GM19240 (cell line): ENCODE measurements around the gene SRRM1.
"Not testable (repeated sequence)": the region's sequence is repeated elsewhere in the genome, so short reads cannot be mapped to it uniquely, and the experiment has no call there.

Source experiments
- DNase-seq: peaks from one replicate; pipeline ENCODE4 v3.0.0; 2011; ENCODE audit warnings: low spot score; ENCODE audit not compliant: insufficient read length

SRRM1 gene

DNA sequence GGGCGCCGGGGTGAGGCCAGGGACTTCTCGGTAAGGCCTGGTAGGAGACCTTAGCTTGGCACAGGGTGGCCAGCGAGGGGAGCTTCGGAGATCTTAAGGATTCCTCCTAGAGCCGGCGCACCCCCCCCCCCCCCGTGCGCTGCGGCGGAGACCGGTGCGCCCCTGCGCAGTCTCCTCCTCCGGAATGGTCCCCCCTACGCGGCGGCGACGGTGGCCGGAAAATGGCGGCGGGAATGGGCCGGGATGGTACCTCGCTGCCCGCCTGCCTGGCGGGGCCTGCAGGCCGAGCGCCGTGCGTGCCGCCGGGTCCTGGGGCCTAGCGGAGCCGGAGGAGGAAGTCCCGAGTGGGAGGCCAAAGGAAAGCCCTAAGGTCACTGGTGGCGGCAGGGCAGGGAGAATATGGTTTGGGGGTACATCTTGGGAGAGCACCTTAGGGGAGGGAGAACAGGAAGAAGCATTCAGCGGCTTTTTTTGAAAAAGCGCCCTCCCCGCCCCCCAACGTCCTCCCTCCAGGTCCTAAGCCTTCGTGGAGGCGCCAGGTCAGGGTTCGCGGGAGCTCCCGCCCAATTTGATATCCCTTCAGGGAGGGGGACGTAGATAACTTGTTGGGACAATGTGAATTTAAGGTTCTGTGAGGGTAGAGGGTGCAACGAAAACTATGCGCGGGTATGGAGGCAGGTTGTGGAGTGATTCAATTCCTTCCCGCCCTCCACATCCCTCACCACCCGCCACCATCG lies 429 bp downstream of the SRRM1 start:
- peak; percentile 12 for DNase-seq

DNA sequence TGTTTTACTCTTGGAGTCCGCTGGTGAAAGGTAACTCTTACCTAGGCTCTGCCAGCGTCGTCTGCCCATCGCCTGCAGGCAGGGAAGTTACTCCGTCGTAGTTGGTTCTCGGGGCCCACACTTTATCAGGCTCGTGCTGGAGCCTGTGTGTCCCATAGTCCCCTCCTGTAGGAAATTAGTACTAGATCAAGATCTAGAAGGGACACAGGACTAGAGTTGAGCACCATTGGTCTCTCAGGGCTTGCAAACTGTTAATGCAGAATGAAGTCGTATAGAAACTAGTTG lies 940 bp downstream of the SRRM1 start:
- DNase-seq = no peak

DNA sequence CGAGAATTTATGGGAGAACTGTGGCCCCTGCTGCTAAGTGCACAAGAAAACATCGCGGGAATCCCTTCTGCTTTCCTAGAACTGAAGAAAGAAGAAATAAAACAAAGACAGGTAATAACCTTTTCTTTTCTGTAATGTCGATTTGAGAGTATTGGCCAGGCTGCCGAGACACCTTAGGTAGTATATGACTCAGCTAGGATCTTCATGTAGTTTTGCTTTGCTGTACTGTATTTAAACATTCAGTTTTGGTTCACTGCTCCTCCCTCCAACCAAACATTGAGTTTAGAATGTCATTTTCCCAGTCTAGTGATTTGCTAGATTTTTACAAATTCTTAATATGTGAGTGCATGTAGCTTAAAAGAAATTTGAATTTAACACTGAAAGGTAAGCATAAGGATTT lies 5.8 kb downstream of the SRRM1 start:
- DNase-seq = no peak

DNA sequence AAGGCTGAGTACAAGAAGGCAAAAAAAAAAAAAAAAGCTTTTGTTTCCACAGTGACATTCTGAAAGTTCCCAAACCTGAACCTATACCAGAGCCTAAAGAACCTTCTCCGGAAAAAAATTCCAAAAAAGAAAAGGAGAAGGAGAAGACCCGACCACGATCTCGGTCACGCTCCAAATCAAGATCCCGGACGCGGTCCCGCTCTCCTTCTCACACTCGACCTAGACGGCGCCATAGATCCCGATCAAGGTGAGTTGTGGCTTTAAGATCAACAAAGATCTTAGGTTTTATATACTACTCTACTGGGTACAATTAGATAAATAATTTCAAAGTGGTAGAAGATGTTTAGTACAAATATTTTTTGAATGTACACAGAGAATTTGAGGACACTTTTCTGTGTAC lies 9.3 kb downstream of the SRRM1 start:
- no peak for DNase-seq

DNA sequence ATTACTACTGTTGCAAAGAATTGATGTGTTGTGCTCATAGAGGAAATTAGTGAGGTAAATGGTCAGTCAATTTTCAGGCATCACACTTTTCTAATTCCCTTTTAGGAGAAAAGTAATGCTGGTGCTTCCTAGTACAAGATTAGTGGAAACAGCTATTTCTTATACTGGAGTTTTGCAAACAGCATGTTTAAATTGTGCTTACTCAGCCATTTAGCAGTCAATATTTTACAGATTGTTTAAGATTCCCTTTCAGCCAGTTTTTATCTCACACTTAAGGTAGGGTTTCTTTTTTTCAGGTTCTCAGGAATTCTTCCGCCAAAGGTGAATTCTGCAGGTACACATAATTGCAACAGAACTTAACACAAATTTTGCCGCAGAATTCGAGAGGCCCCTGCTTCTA lies 10.9 kb downstream of the SRRM1 start:
- no peak for DNase-seq

DNA sequence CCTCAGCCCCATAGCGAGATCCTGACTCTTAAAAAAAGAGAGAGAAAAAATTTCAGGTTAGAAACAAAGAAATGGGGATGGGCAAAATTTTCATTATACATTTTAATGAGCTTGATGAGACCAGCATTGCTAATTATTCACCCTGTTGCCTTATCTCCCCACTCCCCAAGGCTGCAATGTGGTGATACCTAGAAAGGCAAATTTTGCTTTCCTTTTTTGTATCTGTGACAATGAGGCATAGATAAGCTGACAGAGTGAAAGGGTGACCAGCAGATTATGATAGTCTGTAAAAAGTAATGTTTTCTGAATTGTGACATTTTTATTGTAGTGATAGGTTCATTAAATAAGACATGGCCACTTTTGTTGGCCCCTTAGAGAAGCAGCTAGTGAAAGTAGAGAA lies 12.9 kb downstream of the SRRM1 start:
- DNase-seq = no peak

DNA sequence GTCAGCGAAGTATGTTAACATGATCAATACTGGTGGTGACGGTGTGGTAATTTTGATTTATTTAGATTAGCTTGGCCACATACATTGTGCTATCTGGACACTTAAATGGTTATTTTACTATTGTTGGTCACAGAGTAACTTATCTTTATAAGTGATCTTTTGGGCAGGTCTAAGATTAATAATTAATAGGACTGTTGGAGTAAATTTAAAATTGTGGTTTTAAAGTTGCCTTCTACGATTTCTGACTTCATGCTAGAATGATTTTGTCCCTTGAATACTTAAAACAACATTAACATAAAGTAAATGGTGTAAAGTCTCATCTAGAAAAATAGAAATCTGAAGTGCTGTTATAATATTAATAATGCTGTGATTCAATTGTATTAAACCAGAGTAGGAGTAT lies 14.7 kb downstream of the SRRM1 start:
- DNase-seq = no peak

DNA sequence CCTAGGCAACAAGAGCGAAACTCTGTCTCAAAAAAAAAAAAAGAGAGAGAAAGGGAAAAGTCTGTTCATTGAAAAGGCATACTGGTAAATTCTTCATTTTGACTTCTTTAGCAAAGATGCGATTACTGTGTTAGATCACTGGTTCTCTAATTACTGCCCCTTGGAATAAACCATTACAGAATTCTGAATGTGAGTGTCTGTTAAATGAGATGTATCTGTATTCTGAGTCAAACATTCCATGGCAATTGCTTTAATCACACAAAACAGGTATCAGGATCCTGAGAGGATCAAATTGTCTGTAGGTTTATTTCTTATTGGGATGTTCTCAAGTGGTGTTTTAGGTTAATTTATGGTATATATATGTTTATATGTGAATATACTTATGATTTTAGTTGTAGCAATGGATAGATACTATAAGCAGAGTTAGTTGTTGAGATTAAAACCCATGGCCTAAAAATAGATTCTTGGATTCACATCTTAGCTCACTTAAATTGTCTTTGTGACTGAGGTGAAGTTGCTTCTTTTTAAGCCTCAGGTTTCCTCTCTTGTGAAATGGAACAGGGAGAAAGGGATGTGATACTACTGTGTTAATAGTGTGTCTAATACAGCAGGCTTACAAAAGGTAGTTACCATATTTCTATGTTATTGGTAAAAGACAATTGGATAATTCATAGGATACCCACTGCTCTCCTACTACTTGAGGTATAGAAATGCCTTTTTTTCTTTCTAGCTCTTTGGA lies 16.2 kb downstream of the SRRM1 start:
- no peak for DNase-seq

DNA sequence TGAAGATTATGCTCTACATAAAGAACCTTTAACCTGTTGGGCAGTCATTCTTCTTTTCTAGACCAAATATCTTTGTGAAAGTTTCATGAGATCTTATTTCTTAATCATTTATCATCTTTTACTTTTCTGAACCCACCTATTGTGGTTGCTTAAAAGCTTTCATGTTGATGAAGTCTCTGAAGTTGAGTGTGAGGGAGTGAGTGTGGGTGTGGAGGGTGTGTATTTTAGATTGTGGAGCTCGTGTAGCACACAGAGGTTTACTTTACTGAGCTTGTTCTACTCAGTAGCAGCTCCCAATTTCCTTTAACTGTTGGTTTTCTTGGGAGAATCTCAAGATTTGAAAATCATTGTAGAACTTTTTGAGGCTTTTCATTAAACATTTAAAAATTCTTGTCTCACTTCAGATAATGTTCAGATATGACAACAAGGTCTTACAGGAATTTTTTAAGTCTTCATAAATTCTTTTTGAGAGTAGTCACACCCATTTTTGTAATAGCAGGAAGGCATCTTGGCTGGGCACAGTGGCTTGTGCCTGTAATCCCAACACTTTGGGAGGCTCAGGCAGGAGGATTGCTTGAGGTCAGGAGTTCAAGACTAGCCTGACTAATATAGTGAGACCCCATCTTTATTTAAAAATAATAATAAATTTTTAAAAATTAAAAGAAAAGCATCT lies 17.0 kb downstream of the SRRM1 start:
- no peak for DNase-seq

DNA sequence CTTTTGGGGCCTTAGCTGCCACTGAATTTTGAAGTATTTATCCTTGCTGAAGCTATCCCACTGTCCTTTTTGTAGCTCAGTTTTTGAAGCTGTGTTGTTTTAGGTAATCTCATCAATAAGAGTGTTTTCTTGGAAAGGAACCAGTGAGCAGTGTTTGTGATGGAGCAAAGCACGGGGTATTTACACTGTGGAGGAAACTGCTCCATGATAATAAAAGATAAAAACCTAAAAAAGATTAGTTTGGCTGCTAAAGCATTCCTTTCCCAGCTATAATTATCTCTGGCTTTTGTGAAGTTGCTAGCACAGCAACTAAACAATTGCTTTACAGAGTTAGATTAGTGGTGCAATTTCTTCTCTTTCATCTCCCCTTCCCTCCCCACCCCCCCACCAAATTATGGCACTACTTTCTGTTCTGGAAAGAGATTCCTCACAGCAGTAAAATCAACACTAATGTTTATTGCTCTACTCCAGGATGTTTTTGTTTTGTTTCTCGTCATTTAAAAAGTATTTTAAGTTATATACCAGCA lies 21.5 kb downstream of the SRRM1 start:
- DNase-seq = no peak

DNA sequence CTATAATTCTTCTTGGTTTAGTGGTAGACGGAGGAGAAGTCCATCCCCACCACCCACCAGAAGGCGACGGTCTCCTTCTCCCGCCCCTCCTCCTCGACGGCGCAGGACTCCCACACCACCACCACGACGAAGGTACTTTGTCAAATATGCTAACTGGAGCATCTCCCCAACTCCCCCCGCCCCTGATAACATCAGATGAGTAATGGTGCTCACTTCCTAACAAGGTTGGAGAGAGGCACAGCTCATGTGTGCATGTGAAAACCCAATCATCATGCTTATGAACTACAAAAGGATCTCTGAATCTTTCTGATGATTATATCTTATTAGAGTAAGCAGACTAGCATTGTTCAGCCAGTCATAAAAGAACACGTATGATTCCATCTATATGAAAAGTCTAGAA lies 23.7 kb downstream of the SRRM1 start:
- DNase-seq = no peak

DNA sequence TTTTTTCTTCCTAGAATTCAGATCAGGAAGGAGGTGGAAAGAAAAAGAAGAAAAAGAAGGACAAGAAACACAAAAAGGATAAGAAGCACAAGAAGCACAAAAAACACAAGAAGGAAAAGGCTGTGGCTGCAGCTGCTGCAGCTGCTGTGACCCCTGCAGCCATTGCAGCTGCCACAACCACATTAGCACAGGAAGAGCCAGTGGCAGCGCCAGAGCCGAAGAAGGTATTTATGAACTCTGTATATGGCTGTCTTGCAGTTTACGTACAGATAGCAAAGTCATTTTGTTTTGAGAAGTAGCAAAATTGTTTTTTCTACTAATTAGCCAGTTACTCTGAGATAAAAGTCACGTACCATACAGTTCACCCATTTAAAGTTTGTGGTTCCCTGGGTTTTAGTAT lies 28.3 kb downstream of the SRRM1 start:
- DNase-seq = not testable (repeated sequence)

DNA sequence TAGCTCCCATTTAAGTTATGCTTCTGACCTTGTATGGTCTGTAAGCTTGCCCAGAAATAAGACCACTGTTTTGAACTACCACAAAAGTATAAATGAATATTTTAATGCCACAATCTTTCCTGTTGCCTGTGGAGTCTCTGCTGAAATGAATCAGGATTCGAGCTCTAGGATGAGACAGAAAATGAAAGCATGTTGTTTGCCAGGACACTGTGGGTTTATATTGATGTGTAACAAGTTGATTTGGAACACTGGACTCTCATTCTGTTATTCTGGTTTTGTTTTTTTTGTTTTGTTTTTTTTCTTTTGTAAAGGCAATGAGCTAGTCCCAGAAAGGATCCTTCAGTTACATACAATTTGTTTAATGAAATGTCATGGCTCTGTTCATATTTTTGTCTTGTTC lies 29.6 kb downstream of the SRRM1 start:
- DNase-seq = not testable (repeated sequence)

DNA sequence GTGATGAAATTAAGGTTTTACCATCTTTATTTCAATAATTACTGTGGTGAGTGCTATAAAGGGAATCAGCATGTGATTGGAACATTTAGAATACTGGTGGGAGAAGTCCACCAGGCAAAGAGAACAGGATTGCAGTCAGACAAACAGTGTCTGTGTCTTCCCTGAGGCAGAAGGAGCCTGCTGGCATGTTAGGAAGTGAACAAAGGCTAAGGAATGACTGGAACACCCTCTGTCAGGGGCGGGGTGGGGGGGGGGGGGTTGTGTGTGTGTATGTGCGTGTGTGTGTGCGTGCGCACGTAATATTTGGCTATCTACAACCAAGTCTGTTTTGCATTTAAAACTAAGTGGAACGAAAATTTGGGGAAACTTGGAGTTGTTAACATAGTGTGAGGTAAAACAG lies 30.2 kb downstream of the SRRM1 start:
- DNase-seq = no peak

DNA sequence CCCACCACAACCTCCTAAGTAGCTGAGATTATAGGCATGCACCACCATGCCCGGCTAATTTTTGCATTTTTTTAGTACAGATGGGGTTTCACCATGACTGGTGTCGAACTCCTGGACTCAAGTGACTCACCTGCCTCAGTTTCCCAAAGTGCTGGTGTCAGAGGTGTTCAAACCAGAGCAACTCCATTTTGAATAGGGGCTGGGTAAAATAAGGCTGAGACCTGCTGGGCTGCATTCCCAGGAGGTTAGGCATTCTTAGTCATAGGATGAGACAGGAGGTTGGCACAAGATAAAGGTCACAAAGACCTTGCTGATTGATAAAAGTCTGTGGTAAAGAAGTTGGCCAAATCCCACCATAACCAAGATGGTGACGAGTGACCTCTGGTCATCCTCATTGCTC lies 35.3 kb downstream of the SRRM1 start:
- DNase-seq = not testable (repeated sequence)

DNA sequence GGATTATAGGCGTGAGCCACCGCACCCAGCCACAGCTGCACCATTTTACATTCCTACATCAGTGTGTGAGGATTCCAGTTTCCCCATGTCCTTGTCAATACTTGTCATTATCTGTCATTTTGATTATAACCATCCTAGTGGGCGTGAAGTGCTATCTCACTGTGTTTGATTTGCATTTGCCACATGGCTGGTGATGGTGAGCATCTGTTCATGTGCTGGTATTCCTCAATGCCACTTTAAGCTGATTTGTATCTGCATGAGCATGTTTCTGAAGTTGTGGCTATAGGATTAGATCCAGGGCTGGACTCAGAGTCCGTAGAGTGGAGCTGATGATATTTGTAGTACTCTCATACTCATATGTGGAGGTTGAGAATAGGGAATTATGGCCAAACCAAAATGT lies 36.6 kb downstream of the SRRM1 start:
- no peak for DNase-seq

DNA sequence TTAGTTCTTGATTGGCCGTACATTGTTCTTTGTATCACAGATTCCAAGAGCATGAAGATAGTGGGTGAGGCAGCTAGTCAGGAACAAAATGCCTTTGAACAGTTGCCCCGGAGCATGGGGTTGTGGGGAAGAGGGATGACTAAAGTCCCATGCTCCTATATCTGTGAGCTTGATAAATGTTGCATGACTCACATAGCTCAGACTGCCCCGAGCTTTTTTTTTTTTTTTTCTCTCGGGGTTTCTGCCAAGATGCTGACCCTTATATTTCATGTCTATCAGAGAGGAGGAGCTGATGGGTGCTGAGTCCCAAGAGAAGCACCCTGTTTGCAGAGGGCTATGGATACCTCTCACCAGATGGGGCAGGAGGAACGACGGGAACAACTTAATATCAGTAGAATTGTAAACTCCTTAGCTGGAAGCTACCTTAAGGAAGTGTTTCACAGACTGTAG lies 40.6 kb downstream of the SRRM1 start:
- no peak for DNase-seq

DNA sequence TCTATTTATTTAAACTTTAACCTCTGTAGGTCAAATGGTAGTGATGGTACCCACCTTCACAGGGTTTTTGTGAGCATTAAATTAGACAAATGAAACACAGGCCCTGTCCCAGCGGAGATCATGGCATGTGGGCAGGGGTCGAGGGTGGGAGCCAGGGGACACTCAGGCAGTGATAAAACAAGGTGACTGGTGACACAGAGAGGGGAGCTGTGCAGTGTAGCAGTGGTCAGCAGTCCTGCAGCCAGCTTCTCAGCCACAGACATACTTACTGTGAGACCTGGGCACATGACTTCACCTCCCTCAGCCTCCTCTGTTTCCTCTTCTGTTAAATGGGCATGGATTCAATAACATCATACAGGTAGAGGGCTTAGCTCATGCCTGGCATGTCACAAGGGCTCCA lies 44.9 kb downstream of the SRRM1 start:
- DNase-seq = no peak

DNA sequence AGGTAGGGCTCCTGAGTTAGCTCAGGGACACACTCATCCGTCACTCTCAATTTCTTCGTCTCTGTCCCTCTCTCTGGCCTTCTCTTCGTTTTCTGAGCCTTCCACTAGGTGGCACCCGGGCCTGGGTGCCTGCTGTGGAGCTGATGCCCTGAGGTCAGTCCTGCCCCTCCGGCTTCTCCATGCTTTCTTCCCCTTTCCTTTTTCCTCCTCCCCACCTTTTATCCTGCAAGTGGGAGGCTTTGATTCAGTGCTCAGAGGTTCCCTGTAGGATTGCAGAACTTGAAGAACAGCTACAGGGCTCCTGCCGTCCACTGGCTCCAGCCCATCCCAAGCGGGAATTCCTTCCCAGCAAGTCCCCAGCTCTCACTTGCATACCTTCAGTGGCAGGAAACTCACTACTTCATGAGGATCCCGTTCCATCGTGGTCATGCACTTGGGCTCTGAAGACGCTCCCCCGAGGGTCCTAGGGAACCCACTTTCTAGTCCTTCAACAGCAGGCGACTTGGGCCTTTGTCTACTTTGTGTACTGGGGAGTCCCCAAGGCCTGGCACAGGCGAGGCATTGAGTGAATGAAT lies 45.6 kb downstream of the SRRM1 start:
- peak; percentile 78 for DNase-seq

DNA sequence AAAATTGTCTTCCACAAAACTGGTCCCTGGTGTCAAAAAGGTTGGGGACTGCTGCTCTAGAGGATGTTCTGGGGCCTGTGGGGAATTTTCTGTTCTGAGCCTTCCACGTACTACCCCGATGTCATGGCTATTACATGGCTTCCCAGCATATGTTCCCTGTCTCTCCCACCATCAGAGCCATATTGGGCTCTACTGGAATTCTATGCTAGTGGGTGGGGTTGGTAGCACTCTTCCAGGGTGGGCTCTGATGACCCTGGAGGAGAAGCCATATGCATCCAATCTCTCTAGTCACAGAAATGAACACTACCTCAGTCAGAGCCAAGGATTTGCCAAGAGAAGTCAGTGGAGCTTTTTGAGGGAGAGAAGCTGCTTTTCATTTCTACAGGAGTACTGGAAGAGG lies 47.9 kb downstream of the SRRM1 start:
- DNase-seq = no peak

DNA sequence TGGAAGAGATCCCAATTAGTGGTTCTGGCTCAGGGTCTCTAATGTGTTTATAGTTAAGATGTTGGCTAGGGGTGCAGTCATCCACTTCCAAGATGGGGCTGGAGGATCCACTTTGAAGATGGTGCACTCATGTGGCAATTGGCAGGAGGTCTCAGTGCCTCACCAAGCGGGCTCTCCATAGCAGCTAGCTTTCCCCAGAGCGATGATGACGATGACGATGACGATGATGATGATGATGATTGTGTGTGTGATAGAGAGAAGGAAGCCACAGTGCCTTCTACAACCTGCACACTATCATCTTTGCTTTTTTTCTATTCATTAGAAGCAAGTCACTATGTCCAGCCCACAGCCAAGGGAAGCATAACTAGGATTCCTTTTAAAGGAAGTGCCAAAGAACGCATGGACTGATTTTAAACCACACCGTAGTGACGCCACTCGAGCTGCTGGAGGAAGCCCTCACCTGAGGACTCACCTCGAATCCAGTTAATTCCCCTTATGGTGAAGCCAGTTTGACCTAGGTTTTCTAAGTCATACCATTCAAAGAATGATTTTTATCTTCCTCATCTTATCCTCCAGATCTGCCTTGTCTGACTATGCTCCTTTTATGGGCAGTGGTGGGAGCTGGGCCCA lies 49.4 kb downstream of the SRRM1 start:
- no peak for DNase-seq
